PC-9 (cell line): ENCODE data around the gene GALNT9.

Experiments
- CTCF ChIP-seq: fragments of 200-600 bp; sonication (generic); conservative IDR thresholded peaks from 2 replicates; pipeline ENCODE4 v1.6.1; 2017; ENCODE audit warnings: mixed run types, antibody characterized with exemption, mild to moderate bottlenecking, moderate library complexity
- EZH2 ChIP-seq: fragments of 200-600 bp; sonication (generic); IDR thresholded peaks from 2 replicates; pipeline ENCODE4 v1.8.0; 2017; ENCODE audit warnings: antibody characterized with exemption, low read depth

GRCh38 chr12:132325733-132326130 is 3.7 kb downstream of the GALNT9 start:
- TF ChIP-seq CTCF (no peak), EZH2 (no peak)
